Motor neuron (in vitro differentiated cells): ENCODE data around the gene VASP. TPM values are rescaled to one million over a fixed set of nuclear protein-coding genes. Genes with fewer than 3 reads are reported as not detected.
A peak's percentile ranks its signal among the peaks of the same experiment; 100 is the strongest.

Experiments used
- ATAC-seq, 8 experiments: fragments of 200-7000 bp; cut with Tn5 transposase; replicated peaks in 6 of 8; 2 replicates each; pipeline ENCODE4 v1.8.0; 2021; ENCODE audit warnings: mild to moderate bottlenecking in 8 of 8, moderate library complexity in 8 of 8
- H3K27ac ChIP-seq, 2 donors: fragments of 250-450 bp; sonication (Bioruptor Pico); 2 replicates each; pipeline ENCODE4 v1.9.0; 2021; ENCODE audit warnings: antibody characterized with exemption in 2 of 2, mild to moderate bottlenecking in 2 of 2, moderate library complexity in 1 of 2
- H3K4me1 ChIP-seq, 2 donors: fragments of 250-450 bp; sonication (Bioruptor Pico); replicated peaks in 1 of 2; 2 replicates each; pipeline ENCODE4 v1.6.1; 2021; ENCODE audit warnings: antibody characterized with exemption in 2 of 2, mild to moderate bottlenecking in 2 of 2, moderate library complexity in 1 of 2
- H3K4me3 ChIP-seq, 5 donors: fragments of 250-450 bp; sonication (Bioruptor Pico); 2 replicates each; pipeline ENCODE4 v1.9.0; 2021; ENCODE audit warnings: antibody characterized with exemption in 5 of 5, mild to moderate bottlenecking in 5 of 5, moderate library complexity in 4 of 5
- WGBS, 10 experiments: fragments of 450-650 bp; shearing (Covaris generic); methylation state at CpG; one replicate each; pipeline ENCODE4 v1.0.0; 2022; 5-methylcytosine and 5-hydroxymethylcytosine counted together
- in situ Hi-C, 9 experiments: fragments of 400-800 bp; cut with MboI; loops; one replicate each; pipeline ENCODE4 v1.15.0; 2021; ENCODE audit warnings: low sequenced_read_pairs in 9 of 9, low pct_unique_long_range_greater_than_20kb in 2 of 9; ENCODE audit not compliant: unreplicated experiment in 9 of 9
- total RNA-seq, 8 experiments: library from RNA; unstranded; fragments of 300-600 nt; gene quantifications; 2 replicates each; pipeline versions ENCODE4 v1.2.3 to v1.2.4, GENCODE V29; 2022

The VASP gene
- total RNA-seq, 8 experiments from 2014 or later: 11.6 to 52.1 (median 23.7) TPM

DNA sequence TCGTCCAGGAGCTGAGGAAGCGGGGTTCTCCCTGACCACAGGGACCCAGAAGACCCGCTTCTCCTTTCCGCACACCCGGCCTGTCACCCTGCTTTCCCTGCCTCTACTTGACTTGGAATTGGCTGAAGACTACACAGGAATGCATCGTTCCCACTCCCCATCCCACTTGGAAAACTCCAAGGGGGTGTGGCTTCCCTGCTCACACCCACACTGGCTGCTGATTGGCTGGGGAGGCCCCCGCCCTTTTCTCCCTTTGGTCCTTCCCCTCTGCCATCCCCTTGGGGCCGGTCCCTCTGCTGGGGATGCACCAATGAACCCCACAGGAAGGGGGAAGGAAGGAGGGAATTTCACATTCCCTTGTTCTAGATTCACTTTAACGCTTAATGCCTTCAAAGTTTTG lies 18.9 kb downstream of the VASP start:
- Histone ChIP-seq H3K4me1 (peaks cover 10 to 23% of the 10 kb centered on the region in 2 donors), H3K27ac (no peak overlapping the region), H3K4me3 (no peak overlapping the region)
- peak; percentile 9 to 46 (median 16) for ATAC-seq
- in situ Hi-C loops: no loop called here
- WGBS, 10 experiments: 55 to 100% (median 95%) methylated on average over 1 to 6 of the region's 9 CpGs; no CpG with 5 or more reads in 4 of the 10 experiments

DNA sequence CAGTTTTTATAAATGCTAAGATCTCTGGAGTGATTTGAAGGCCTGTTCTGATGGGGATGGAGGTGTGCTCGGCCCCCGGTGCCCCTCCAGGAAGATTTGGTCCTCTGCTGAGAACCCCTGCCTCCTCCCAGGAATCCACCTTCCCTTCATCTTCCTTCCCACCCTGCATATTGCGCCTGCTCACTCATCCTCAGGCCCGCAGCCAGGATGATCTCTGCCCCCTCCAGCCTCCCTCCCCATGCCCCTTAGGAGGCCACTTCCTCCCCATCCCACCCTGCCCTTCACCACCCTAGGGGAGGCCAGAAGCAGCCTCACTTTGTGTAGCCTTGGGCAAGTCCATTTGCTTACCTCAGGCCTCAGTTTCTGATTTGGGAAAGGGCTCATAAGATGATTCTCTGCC lies 19.7 kb downstream of the VASP start:
- no peak overlapping the region for H3K27ac ChIP-seq
- no peak overlapping the region for H3K4me3 ChIP-seq
- 92 to 93% methylated on average over 2 of the region's 4 CpGs; no CpG with 5 or more reads in 8 of the 10 experiments for WGBS, 10 experiments
- in situ Hi-C loops: no loop called here
- no peak for ATAC-seq
- H3K4me1 ChIP-seq: peaks cover 10 to 23% of the 10 kb centered on the region in 2 donors

DNA sequence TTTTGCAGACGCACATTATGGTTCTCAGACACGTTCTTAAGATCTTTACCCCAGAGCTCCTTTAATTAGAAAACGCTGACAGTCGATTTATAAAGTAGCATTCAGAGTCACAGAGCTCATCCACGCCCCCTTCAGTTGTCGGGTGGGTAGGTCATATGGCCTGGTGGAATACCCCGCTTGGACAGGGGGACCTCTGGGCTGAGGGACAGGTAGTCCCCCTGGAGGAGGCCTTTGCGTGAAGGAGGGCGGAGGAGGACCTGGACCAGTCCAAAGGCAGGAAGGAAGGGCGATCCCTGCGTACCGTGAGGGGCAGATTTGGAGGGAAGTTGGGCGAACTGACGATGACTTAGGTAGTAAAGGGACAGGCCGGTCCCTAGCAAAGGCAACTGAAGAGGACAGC lies 20.5 kb downstream of the VASP start:
- H3K27ac ChIP-seq: peak overlapping the region in 1 of 2 donors; percentile 78
- 50 to 100% (median 65%) methylated on average over 1 to 10 of the region's 15 CpGs for WGBS, 10 experiments
- ATAC-seq: peak in 4 of 8 experiments; percentile 17 to 31 (median 22)
- H3K4me3 ChIP-seq: peak overlapping the region in 2 of 5 donors; percentile 21 to 27
- in situ Hi-C loops: no loop called here
- H3K4me1 ChIP-seq: peaks cover 10 to 23% of the 10 kb centered on the region in 2 donors

DNA sequence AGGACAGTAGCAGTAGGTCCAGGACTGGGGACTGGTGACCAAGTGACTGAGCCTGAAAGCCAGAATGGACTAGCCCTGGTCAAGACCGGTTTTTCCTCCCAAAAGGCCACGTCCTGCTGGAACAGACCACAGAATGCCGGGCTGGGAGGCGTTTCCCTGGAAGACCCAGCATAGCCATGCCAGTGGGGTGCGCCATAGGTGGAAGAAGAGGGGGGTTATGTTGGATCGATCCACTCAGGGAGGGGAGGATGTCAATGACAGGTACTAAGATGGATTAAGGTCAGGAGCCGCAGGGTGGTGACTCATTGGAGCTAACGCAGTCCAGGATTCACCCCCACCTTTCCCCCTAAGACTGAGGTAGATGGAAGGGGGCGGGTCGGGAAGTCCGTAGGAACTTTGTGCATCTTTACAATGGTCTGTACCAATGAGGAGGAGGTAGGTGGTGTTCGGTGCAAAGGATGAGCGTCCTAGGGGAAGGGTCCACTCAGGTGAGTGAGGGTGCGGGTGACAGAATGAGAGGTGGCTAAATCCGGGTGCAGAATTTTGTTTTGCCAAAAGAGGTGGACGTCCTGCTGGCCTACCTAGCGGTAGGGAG lies 21.0 kb downstream of the VASP start:
- Histone ChIP-seq H3K4me1 (peaks cover 10 to 23% of the 10 kb centered on the region in 2 donors), H3K27ac (peak overlapping the region in 1 of 2 donors; percentile 78), H3K4me3 (peak overlapping the region in 3 of 5 donors; percentile 21 to 27 (median 22))
- WGBS, 10 experiments: 6 to 31% (median 20%) methylated on average over 3 to 7 of the region's 17 CpGs; no CpG with 5 or more reads in 5 of the 10 experiments
- peak in 7 of 8 experiments; percentile 3 to 82 (median 79) for ATAC-seq
- in situ Hi-C loops: no loop called here

DNA sequence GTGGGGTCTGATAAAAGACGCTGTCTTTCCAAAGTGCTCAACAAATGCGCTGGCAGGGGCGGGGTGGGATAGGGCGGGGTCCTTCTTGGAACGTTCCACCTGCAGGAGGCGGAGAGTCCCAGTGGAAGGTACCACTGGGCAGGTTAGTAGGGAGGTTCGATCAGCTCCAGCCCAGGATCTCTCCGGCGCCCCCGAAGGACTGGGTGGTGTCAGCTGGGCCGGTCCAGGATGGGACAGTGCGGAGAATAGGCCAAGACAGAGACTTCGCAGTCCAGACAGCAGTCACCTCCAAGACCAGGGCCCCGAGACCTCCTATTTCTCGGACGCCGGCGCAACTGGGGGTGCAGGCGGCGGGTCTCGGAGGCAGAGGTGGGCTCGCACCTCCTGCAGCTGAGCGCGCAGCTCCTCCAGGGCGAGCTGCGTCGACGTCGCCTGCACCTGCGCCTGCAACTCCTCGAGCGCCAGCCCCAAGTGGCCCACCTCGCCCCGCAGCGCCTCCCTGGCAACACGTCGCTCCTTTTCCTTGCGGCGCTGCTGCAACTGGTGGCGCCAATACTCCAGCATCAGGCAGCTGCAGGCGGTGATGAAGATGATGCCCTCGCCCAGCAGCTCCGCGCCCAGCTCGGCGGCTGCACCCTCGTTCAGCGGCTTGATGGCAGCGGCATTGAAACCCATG lies 21.6 kb downstream of the VASP start:
- in situ Hi-C loops: no loop called here
- peak; percentile 13 to 69 (median 60) for ATAC-seq
- Histone ChIP-seq H3K27ac (peak overlapping the region in 1 of 2 donors; percentile 64), H3K4me1 (peaks cover 10 to 23% of the 10 kb centered on the region in 2 donors), H3K4me3 (peak overlapping the region; percentile 9 to 27 (median 21))
- 0 to 40% (median 13%) methylated on average over 1 to 9 of the region's 49 CpGs; no CpG with 5 or more reads in 4 of the 10 experiments for WGBS, 10 experiments

DNA sequence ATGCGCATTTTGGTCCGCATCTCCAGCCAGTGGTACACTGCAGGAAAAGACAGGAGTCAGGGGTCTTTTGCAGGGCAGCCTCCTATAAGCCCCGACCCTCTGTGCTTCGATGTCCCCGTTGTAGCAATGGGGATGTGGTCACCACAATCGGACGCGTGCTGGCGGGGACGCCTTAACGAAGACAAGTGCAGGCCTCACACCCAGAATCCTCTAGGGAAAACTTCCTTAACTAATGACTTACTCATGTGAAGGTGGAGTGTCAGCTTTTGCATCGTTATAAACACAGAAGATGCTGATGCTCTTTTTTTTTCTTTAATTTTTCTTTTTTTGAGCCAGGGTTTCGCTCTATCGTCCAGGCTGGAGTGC lies 22.1 kb downstream of the VASP start:
- WGBS, 10 experiments: 16 to 80% (median 63%) methylated on average over 1 to 10 of the region's 14 CpGs; no CpG with 5 or more reads in 2 of the 10 experiments
- Histone ChIP-seq H3K4me3 (peak overlapping the region in 4 of 5 donors; percentile 9 to 27 (median 19)), H3K27ac (peak overlapping the region in 1 of 2 donors; percentile 64), H3K4me1 (peaks cover 10 to 23% of the 10 kb centered on the region in 2 donors)
- ATAC-seq: no peak
- in situ Hi-C loops: no loop called here

DNA sequence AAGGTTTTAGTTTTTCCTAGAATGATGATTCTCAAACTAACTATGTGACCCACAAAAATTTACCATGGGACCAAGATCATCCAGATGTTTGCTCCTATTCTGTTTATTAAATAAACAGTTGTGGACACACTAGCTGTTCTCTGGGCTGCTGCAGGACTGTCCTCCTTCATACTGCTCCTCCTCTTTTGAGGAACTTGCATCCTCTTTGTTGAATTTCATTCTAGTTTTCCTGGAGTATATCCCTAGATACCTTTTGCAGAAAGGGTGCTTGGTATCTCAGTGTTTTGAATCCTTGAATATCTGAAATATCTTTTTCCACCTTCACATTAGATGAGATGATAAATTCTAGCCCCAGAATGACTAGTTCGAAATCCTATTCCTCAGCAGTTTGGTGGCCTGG lies 24.1 kb downstream of the VASP start:
- in situ Hi-C loops: no loop called here
- 83 to 100% (median 95%) methylated on average over 1 of the region's 1 CpG; no CpG with 5 or more reads in 2 of the 10 experiments for whole genome bisulfite sequencing, 10 experiments

DNA sequence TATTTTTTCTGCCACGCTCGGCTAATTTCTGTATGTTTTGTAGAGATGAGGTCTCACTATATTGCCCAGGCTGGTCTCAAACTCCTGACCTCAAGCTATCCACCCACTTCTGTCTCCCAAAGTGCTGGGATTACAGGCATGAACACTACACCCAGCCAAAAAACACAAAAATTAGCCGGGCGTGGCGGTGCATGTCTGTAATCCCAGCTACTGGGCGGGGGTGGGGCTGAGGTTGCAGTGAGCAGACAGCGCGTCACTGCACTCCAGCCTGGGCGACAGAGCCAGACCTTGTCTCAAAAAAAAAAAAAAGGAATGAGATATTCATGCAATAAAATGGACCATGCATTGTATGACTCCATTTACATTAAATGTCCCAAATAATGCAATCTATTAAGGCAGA lies 32.2 kb downstream of the VASP start:
- WGBS, 10 experiments: 50 to 100% (median 90%) methylated on average over 1 to 6 of the region's 9 CpGs; no CpG with 5 or more reads in 3 of the 10 experiments

More for the DNA sequence above, 24.1 kb downstream of the VASP start:
- H3K27ac ChIP-seq: no peak overlapping the region
- ATAC-seq: no peak
- peaks cover 10 to 22% of the 10 kb centered on the region in 2 donors for H3K4me1 ChIP-seq
- no peak overlapping the region for H3K4me3 ChIP-seq

DNA sequence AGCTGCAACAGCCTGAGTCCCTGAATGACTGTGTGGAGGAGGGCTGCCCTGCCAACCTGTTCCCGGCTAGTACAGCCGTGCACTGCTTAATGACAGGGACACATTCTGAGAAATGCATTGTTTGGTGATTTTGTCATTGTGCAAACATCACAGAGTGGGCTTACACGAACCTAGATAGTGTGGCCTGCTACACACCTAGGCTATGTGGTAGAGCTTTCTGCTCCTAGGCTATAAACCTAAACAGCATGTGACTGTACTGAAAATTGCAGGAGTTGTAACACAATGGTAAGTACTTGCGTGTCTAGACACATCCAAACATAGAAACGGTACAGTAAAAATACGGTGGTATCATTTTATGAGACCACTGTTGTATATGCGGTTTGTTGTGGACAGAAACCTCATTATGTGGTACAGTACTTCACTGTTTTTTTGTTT lies 35.0 kb downstream of the VASP start:
- in situ Hi-C loops: no loop called here
- 67 to 100% (median 86%) methylated on average over 1 to 5 of the region's 7 CpGs; no CpG with 5 or more reads in 2 of the 10 experiments for WGBS, 10 experiments
- no peak for ATAC-seq

More for the DNA sequence above, 32.2 kb downstream of the VASP start:
- ATAC-seq: peak in 1 of 8 experiments; percentile 68
- Histone ChIP-seq H3K4me1 (no peaks in the 10 kb centered on the region), H3K27ac (no peak overlapping the region), H3K4me3 (no peak overlapping the region)
- in situ Hi-C loops: no loop called here

DNA sequence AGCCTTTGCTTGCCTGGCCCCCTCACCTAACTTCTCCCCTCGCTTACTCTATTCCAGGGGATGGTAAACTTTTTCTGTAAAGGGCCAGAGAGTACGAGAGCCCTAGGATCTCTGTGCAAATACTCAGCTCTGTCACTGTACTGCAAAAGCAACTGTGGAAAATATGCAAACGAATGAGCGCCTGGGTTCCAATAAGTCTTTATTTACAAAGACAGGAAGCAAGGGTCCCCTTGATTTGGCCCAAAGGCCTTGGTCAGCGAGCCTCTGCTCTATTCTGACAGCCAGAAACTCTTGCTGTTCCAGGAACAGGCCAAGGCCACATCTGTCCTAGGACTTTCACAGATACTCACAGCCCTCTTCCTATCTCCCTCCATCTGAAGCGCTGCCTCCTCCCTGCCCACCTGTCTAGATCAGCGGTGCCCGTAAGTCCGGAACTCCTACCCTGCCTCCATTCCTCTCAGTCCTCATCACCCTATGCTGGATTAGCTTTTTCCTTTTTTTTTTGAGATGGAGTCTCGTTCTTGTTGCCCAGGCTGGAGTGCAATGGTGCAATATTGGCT lies 40.0 kb downstream of the VASP start:
- ATAC-seq: no peak
- Histone ChIP-seq H3K4me1 (no peaks in the 10 kb centered on the region), H3K4me3 (no peak overlapping the region), H3K27ac (no peak overlapping the region)
- 69 to 97% (median 87%) methylated on average over 2 to 10 of the region's 10 CpGs; no CpG with 5 or more reads in 3 of the 10 experiments for WGBS, 10 experiments
- in situ Hi-C loops: no loop called here

More for the DNA sequence above, 35.0 kb downstream of the VASP start:
- no peak overlapping the region for H3K27ac ChIP-seq
- H3K4me1 ChIP-seq: no peaks in the 10 kb centered on the region
- H3K4me3 ChIP-seq: no peak overlapping the region

DNA sequence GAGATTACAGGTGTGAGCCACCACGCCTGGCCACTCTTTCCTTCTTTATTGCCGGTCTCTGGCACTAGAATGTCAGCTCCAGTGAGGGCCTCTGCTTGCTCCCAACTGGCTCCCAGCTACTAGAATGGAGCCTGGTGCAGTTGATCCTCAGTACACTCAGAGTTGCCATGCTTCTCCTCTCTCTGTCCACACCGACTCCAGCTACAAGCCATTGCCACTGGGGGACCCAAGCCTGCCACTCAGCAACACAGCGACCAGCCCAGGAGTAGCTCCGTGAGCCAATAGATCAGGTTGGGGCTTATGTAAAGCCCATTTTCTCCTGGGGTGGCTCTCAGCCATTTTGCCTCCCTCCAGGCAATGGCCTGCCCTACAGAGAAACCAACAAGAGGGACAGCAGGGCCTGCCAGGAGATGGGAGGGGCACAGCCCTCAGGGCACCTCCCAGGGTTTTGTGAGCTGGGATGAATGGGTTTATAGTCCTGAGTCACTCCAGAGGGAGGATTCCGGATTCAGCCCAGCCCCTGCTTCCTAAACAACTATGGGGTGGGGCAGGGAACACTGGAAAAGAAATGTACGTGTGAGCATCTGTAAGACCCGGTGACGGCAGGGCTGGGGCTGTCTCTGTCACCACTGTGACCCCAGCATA lies 40.8 kb downstream of the VASP start:
- Histone ChIP-seq H3K27ac (no peak overlapping the region), H3K4me1 (no peaks in the 10 kb centered on the region), H3K4me3 (no peak overlapping the region)
- WGBS, 10 experiments: 5 to 86% (median 51%) methylated on average over 2 to 5 of the region's 9 CpGs; no CpG with 5 or more reads in 4 of the 10 experiments
- ATAC-seq: peak; percentile 43 to 99 (median 96)
- in situ Hi-C loops: no loop called here

DNA sequence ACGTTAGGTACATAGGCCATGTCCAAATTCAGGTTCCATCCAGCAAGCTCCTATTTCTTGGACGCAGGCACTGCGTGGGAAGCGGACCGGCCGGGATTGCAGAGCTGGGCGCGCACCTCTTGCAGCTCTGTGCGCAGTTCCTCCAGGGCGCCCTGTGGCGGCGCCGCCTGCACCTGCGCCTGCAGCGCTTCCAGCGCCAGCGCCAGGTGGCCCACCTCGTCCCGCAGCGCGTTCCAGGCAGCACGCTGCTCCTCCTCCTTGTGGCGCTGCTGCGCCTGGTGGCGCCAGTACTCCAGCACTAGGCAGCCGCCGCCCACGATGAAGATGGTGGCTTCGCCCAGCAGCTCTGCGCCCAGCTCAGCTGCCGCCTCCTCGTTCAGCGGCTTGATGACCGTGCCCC lies 46.2 kb downstream of the VASP start:
- Histone ChIP-seq H3K4me1 (peaks cover 0 to 4% of the 10 kb centered on the region in 2 donors), H3K27ac (no peak overlapping the region), H3K4me3 (no peak overlapping the region)
- ATAC-seq: peak in 1 of 8 experiments; percentile 22
- in situ Hi-C loops: no loop called here
- 50 to 100% (median 93%) methylated on average over 1 to 16 of the region's 34 CpGs; no CpG with 5 or more reads in 5 of the 10 experiments for WGBS, 10 experiments
